ENCODE results near the gene SELE. TPM values are rescaled to one million over a fixed set of nuclear protein-coding genes. Genes with fewer than 3 reads are reported as not detected.

SELE gene
- total RNA-seq = not detected

DNA sequence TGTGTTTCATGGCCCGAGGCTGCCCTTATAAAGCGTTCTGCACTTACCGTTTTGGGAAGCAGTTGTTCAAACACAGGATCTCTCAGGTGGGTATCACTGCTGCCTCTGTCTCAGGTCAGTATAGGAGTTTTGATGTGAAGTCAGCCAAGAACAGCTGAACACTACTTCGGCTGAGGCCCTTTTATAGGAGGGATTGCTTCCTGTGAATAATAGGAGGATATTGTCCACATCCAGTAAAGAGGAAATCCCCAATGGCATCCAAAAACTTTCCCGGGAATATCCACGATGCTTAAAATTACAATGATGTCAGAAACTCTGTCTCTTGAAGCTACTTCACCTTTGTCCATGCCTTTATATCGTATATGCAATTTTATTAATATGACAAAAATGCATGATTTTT lies at the start of gene SELE:
TSS of gene SELE (minus strand) at position 156 of the 400 bp plus-strand sequence. CDS start 467 bp downstream, outside the sequence.
- peaks cover 20% of the 10 kb centered on the region for H3K27me3 Mint-ChIP-seq
- no peaks in the 10 kb centered on the region for H3K4me1 Mint-ChIP-seq
- no peaks in the 10 kb centered on the region for H3K9me3 Mint-ChIP-seq
- no peak within 1 kb of the TSS for H3K27ac Mint-ChIP-seq
- no peak within 1 kb of the TSS for H3K4me3 Mint-ChIP-seq
- DNase-seq = no peak
- no peaks in the 10 kb centered on the region for H3K36me3 Mint-ChIP-seq

DNA sequence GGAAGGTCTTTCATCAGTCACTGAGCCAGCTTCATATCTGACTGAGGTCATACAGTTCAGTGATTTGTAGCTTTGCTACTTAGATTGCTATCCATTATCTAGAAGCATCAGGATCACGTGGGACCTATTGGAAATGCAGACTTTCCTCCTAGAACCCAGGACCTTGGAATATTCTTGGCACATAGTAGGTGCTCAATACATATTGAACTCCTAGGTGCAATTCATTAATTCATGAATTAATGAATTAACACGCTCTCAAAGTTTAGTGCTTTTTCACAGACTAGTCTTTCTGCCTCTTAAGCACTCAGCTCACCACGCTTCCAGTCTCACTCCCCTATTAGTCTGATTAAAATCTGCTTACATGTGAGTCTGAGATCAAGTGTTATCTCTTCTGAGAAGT lies 48.7 kb upstream of the SELE start:
- no peak overlapping the region for H3K27ac Mint-ChIP-seq
- H3K4me1 Mint-ChIP-seq = no peaks in the 10 kb centered on the region
- DNase-seq = no peak
- no peaks in the 10 kb centered on the region for H3K36me3 Mint-ChIP-seq
- H3K9me3 Mint-ChIP-seq = no peaks in the 10 kb centered on the region
- peaks cover 42% of the 10 kb centered on the region for H3K27me3 Mint-ChIP-seq
- H3K4me3 Mint-ChIP-seq = no peak overlapping the region

- no peak overlapping the region for H3K27ac Mint-ChIP-seq
- H3K27me3 Mint-ChIP-seq = peaks cover 26% of the 10 kb centered on the region
- H3K4me3 Mint-ChIP-seq = no peak overlapping the region
- no peaks in the 10 kb centered on the region for H3K9me3 Mint-ChIP-seq
- no peaks in the 10 kb centered on the region for H3K36me3 Mint-ChIP-seq
- H3K4me1 Mint-ChIP-seq = no peaks in the 10 kb centered on the region
- DNase-seq = no peak
Measured at GRCh38 chr1:169779970-169780369, 46.1 kb upstream of the SELE start.

DNA sequence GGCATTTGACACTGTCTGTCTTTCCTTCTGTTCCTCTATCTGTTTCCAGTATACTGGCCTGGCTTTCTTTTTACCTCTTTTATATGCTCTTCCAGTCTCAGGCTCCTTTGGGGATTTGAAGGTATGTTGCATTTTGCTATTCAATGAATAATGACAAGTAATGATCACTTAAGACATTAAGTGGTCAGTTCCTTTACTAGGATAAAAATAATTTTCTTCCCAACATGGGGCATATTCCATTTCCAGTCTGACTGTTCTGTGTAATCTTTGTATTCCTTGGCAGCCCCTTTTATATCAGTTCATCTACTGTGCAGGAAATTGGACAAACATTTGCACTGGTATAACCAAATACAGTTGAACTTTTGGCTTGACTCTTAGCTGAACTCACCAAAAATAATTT lies 45.3 kb upstream of the SELE start:
- H3K27ac Mint-ChIP-seq = no peak overlapping the region
- no peak overlapping the region for H3K4me3 Mint-ChIP-seq
- H3K9me3 Mint-ChIP-seq = no peaks in the 10 kb centered on the region
- no peaks in the 10 kb centered on the region for H3K4me1 Mint-ChIP-seq
- H3K36me3 Mint-ChIP-seq = no peaks in the 10 kb centered on the region
- peaks cover 18% of the 10 kb centered on the region for H3K27me3 Mint-ChIP-seq
- no peak for DNase-seq

- Mint-ChIP-seq H3K4me3 (no peak overlapping the region), H3K36me3 (no peaks in the 10 kb centered on the region), H3K9me3 (no peaks in the 10 kb centered on the region), H3K27ac (no peak overlapping the region), H3K27me3 (no peaks in the 10 kb centered on the region), H3K4me1 (no peaks in the 10 kb centered on the region)
- DNase-seq = no peak
Measured at GRCh38 chr1:169776440-169776839, 42.6 kb upstream of the SELE start.

GRCh38 chr1:169768161-169768560 lies 34.3 kb upstream of the SELE start:
- H3K4me1 Mint-ChIP-seq = no peaks in the 10 kb centered on the region
- no peak for DNase-seq
- no peak overlapping the region for H3K4me3 Mint-ChIP-seq
- H3K9me3 Mint-ChIP-seq = no peaks in the 10 kb centered on the region
- H3K27ac Mint-ChIP-seq = no peak overlapping the region
- no peaks in the 10 kb centered on the region for H3K36me3 Mint-ChIP-seq
- H3K27me3 Mint-ChIP-seq = peaks cover 4% of the 10 kb centered on the region

DNA sequence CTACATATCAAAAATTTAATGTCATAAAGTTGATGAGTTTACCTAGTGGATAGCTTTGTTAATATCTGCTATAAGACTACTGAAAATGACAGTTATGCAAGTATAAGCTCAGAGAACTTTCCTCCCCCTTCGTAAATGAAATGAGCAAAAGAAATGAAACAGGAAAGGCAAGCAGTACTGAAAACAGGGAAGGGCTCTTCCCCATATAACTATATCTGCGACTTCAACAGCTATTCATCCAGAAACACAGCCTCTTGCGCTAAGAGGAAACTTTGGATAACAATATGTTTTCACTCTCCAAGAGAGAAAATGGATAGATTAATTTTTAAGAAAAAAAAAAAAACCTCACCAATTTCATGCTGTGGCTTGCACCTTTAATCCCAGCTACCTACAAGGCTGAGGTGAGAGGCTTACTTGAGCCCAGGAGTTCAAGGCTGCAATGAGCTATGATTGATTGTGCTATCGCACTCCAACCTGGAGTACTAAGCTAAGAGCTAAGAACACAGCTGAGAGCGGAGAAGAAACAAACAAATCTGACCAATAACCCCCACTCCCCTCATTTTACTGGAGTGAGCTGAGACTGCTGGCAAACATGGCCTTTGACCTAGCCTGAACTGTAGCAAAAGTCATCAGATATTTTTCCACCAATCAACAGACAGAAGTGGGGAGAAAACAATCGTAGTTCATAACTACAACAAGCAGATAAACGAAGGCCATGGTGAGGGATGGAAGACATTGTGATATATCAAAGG lies 31.9 kb upstream of the SELE start:
- Mint-ChIP-seq H3K36me3 (no peaks in the 10 kb centered on the region), H3K4me3 (no peak overlapping the region), H3K27me3 (peaks cover 4% of the 10 kb centered on the region)

DNA sequence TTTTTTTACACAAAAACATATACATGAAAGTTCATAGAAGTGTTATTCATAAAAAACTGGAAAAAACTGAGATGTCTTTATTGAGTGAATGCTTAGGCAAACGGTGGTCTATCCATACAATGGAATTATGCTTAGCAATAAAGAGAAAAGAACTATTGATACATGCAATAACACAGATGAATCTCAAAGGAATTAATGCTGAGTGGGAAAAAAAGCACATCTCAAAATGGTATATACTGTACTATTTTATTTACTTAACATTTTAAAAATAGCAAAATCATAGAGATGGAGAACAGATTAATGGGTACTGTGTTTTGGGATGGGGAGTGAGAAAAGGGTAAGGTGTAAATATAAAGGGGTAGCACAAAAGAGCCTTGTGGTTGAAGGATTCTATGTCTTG lies 31.0 kb upstream of the SELE start:
- H3K9me3 Mint-ChIP-seq = no peaks in the 10 kb centered on the region
- H3K4me3 Mint-ChIP-seq = no peak overlapping the region
- no peaks in the 10 kb centered on the region for H3K4me1 Mint-ChIP-seq

More for the DNA sequence above, 31.9 kb upstream of the SELE start:
- Mint-ChIP-seq H3K4me1 (no peaks in the 10 kb centered on the region), H3K9me3 (no peaks in the 10 kb centered on the region), H3K27ac (no peak overlapping the region)
- no peak for DNase-seq

DNA sequence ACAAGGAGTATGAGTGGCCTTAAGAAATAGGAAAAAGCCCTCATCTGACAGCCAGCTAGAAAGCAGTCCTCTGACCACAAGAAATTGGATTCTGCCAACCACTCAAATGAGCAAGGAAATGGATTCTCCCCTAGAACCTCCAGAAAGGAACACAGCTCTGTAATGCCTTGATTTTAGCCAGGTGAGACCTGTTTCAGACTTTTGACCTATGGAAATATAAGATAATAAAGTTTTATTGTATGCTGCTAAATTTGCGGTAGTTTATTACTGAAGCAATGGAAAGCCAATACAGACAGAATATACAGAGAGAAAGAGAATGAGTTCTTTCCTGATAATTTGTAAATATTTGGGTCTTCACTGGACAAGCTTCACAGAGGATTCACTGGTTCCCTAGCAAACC lies 28.8 kb upstream of the SELE start:
- no peak for DNase-seq
- H3K9me3 Mint-ChIP-seq = peaks cover 1% of the 10 kb centered on the region
- H3K4me1 Mint-ChIP-seq = no peaks in the 10 kb centered on the region
- peaks cover 4% of the 10 kb centered on the region for H3K27me3 Mint-ChIP-seq
- no peaks in the 10 kb centered on the region for H3K36me3 Mint-ChIP-seq
- no peak overlapping the region for H3K27ac Mint-ChIP-seq
- H3K4me3 Mint-ChIP-seq = no peak overlapping the region

More for the DNA sequence above, 31.0 kb upstream of the SELE start:
- DNase-seq = no peak
- no peaks in the 10 kb centered on the region for H3K36me3 Mint-ChIP-seq
- peaks cover 4% of the 10 kb centered on the region for H3K27me3 Mint-ChIP-seq
- no peak overlapping the region for H3K27ac Mint-ChIP-seq

DNA sequence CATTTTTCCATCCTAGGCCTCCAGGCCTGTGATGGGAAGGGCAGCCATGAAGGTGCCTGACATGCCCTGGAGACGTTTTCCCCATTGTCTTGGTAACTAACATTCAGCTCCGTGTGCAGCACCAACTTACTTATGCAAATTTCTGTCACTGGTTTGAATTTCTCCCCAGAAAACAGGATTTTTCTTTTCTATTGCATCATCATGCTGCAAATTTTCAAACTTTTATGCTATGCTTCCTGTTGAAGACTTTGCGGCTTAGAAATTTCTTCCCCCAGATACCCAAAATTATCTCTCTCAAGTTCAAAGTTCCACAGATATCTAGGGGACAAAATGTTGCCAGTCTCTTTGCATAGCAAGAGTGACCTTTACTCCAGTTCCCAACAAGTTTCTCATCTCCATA lies 25.2 kb upstream of the SELE start:
- Mint-ChIP-seq H3K9me3 (peaks cover 1% of the 10 kb centered on the region), H3K4me3 (no peak overlapping the region), H3K27me3 (no peaks in the 10 kb centered on the region), H3K36me3 (no peaks in the 10 kb centered on the region), H3K27ac (no peak overlapping the region), H3K4me1 (no peaks in the 10 kb centered on the region)
- DNase-seq = no peak

- no peak overlapping the region for H3K4me3 Mint-ChIP-seq
Measured at GRCh38 chr1:169753549-169753948, 19.7 kb upstream of the SELE start.

GRCh38 chr1:169750041-169750440 lies 16.2 kb upstream of the SELE start:
- DNase-seq = no peak
- H3K27ac Mint-ChIP-seq = no peak overlapping the region
- no peaks in the 10 kb centered on the region for H3K9me3 Mint-ChIP-seq
- H3K27me3 Mint-ChIP-seq = no peaks in the 10 kb centered on the region
- no peak overlapping the region for H3K4me3 Mint-ChIP-seq
- no peaks in the 10 kb centered on the region for H3K36me3 Mint-ChIP-seq
- H3K4me1 Mint-ChIP-seq = no peaks in the 10 kb centered on the region

More at GRCh38 chr1:169753549-169753948, 19.7 kb upstream of the SELE start:
- no peak for DNase-seq
- Mint-ChIP-seq H3K27ac (no peak overlapping the region), H3K9me3 (no peaks in the 10 kb centered on the region), H3K36me3 (no peaks in the 10 kb centered on the region), H3K4me1 (no peaks in the 10 kb centered on the region), H3K27me3 (no peaks in the 10 kb centered on the region)

GRCh38 chr1:169746550-169746949 lies 12.7 kb upstream of the SELE start:
- H3K27ac Mint-ChIP-seq = no peak overlapping the region
- no peak for DNase-seq
- peaks cover 9% of the 10 kb centered on the region for H3K27me3 Mint-ChIP-seq
- no peaks in the 10 kb centered on the region for H3K4me1 Mint-ChIP-seq
- H3K9me3 Mint-ChIP-seq = peaks cover 4% of the 10 kb centered on the region
- peaks cover 2% of the 10 kb centered on the region for H3K36me3 Mint-ChIP-seq
- H3K4me3 Mint-ChIP-seq = no peak overlapping the region

GRCh38 chr1:169745015-169745861 lies 11.4 kb upstream of the SELE start:
- H3K4me1 Mint-ChIP-seq = no peaks in the 10 kb centered on the region
- DNase-seq = no peak
- H3K27ac Mint-ChIP-seq = no peak overlapping the region
- H3K27me3 Mint-ChIP-seq = peaks cover 9% of the 10 kb centered on the region
- H3K36me3 Mint-ChIP-seq = peaks cover 2% of the 10 kb centered on the region
- no peak overlapping the region for H3K4me3 Mint-ChIP-seq
- peaks cover 4% of the 10 kb centered on the region for H3K9me3 Mint-ChIP-seq

DNA sequence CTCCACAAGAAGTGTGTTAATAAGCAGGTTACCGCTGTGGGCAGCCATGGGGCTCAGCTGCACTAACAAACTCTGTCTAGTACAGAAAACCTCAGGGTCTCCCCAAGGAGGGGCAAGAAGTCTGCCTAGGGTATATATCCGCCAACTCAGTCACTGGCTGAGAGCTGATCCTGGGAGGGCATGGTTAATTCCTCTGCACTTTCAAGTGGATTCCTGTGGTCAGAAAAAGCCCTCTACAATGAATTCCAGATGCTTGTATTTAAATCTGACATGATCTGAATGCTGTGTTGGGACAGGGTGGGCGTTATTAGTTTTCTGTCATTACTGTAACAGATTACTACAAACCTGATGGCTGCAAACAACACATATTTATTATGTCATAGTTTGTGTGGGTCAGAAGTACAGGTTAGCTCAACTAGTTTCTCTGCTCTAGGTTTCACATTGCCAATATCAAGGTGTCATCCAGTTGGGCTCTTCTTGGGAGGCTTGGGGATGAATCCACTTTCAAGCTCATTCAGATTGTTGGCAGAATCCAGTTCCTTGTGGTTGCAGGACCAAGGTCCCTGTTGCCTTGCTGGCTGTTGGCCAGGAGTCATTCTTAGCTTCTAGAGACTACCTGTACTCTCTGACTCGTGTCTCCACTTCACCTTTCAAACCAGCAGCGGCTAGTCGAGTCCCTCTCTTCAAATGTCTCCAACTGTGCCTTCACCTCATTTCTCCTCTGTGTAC lies 8.0 kb upstream of the SELE start:
- no peak for DNase-seq
- Mint-ChIP-seq H3K4me1 (no peaks in the 10 kb centered on the region), H3K36me3 (peaks cover 2% of the 10 kb centered on the region), H3K4me3 (no peak overlapping the region), H3K27ac (no peak overlapping the region), H3K27me3 (peaks cover 14% of the 10 kb centered on the region), H3K9me3 (peaks cover 4% of the 10 kb centered on the region)

All from activated naive CD8-positive, alpha-beta T cell treated with anti-CD3 and anti-CD28 coated beads for 36 hours (primary cell).